DMS79 treated with DMSO at 0.1 percent for 48 hours (cell line): ENCODE data around the gene NRDE2.
A peak's percentile ranks its signal among the peaks of the same experiment; 100 is the strongest.

Experiments
- DNase-seq: peaks from one replicate; lab custom pipeline; 2025; lab: John Stamatoyannopoulos, UW

The NRDE2 gene

DNA sequence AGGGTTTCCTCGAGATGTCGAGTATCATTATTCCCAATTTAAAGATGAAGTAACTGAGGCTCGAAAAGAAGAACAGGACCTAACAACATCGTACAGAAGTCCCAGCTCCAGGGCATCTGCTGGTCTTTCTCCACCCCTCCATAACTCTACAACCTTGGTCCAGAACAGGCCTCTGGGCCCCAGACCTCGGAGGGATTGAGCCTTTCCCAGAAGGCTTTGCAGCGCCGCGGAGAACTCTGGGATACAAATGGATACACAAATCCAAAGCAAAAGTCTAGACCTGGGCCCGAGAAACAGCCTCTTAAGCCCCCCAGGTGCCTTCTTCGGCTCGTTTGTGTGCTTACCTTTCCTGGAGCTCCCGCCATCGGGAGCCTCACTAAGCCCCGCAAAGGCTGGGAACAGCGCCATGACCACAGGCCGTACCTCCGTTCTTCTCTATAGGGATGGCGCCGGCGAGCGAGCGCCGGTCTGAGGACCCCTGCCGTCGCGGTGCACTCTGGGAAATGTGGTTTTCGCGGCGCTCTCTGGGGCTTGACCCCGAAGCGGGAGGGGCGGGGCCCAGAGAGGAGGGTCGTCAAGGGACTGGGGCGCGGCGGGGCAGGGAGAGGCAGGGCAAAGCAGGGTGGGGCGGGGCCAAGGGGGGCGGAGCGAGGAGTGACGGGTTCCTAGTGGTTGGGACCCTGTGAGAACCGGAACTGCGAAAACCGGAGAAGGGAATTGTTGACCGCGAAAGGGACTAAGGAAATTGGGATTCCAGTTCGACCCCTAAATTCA lies at the start of gene NRDE2:
TSS of gene NRDE2 (minus strand) at position 445 of the 774 bp plus-strand sequence. CDS start at position 408, 37 bp downstream.
- peak; percentile 98 for DNase-seq

GRCh38 chr14:90381011-90381786 lies 49.5 kb upstream of the NRDE2 start:
- peak; percentile 47 for DNase-seq

- no peak for DNase-seq
Observed at GRCh38 chr14:90379106-90379505, 47.4 kb upstream of the NRDE2 start.

DNA sequence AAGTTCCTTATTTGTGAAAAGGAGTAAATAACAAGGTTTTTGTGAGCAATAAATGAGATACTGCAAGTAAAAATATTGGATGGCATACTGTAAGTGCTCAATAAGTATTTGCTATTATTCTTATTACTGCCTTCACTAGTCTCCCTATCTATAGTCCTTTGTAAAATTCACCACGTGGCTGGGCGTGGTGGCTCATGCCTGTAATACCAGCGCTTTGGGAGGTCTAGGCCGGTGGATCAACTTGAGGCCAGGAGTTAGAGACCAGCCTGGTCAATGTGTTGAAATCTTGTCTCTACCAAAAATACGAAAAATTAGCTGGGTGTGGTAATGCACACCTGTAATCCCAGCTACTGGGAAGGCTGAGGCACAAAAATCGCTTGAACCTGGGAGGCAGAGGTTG lies 46.5 kb upstream of the NRDE2 start:
- DNase-seq, result no peak

DNA sequence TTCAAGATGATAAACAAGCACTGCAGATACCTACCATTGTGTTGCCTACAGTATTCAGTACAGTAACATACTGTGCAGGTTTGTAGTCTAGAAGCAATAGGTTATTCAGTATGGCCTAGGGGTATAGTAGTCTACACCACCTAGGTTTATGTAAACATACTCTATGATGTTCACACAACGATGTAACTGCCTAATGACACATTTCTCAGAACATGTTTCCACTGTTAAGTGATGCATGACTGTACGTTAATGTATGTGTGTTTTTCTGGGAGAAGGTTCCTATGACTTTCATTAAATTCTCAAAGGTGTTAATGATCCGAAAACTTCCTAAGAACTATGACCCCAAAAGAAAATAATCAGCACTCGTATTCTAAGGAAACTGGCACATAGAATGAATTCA lies 44.2 kb upstream of the NRDE2 start:
- DNase-seq, result no peak

GRCh38 chr14:90374813-90375212 lies 43.1 kb upstream of the NRDE2 start:
- DNase-seq, result no peak

DNA sequence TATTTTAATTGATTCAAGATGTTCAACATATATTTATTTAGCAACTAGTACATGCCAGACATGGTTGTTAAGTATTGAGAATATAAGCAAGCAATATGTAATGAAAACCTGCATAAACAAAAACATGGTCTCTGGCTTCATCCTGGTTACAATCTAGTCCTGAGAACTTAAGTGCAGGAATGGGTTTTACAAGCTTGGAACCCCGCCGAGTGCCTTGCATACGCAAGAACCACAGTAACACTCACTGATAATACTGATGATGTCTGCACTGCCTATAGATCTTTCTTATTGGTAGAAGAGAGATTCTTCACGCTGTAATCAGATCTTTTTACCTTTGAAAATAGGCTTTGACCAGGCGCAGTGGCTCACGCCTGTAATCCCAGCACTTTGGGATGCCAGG lies 42.1 kb upstream of the NRDE2 start:
- DNase-seq, result no peak

DNA sequence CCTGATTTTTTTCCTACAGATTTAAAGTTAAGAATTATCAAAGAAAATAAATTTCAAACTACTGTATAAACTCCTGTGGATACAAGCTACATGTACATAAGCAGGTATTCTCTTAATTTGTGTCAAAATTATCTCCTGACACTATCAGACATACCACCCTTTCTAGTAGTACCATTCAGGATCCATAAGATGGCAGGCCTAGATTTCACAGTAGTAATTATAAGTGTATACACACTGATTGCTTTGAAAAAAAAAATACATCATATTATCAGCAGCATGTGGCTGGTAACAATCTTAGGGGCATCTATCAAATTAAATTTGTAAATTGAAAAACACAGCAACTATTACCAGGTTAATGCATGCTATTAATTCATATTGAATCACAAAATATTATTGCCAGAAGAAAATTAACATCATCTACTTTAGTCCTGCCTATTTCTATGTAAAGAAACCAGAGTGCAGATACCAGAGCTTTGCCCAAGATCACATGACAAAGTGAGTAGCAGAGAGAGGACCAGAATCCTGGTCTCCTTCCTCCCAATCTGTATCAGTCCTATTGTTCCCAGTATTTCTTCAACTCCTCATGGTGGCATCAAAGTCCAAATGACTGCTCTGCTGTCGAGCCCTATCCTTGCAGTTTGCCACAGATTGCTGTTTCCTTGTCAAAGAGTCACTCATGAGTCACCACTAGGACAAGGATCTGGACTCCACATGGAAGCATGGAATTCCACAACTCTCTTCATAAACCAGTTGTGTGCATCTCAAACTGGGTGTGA lies 37.4 kb upstream of the NRDE2 start:
- no peak for DNase-seq

GRCh38 chr14:90362558-90362896 lies 30.8 kb upstream of the NRDE2 start:
- DNase-seq, result no peak

GRCh38 chr14:90361865-90362557 lies 30.3 kb upstream of the NRDE2 start:
- DNase-seq, result no peak

- no peak for DNase-seq
Observed at GRCh38 chr14:90358359-90358758, 26.6 kb upstream of the NRDE2 start.

- DNase-seq, result no peak
Observed at GRCh38 chr14:90356925-90357324, 25.2 kb upstream of the NRDE2 start.

DNA sequence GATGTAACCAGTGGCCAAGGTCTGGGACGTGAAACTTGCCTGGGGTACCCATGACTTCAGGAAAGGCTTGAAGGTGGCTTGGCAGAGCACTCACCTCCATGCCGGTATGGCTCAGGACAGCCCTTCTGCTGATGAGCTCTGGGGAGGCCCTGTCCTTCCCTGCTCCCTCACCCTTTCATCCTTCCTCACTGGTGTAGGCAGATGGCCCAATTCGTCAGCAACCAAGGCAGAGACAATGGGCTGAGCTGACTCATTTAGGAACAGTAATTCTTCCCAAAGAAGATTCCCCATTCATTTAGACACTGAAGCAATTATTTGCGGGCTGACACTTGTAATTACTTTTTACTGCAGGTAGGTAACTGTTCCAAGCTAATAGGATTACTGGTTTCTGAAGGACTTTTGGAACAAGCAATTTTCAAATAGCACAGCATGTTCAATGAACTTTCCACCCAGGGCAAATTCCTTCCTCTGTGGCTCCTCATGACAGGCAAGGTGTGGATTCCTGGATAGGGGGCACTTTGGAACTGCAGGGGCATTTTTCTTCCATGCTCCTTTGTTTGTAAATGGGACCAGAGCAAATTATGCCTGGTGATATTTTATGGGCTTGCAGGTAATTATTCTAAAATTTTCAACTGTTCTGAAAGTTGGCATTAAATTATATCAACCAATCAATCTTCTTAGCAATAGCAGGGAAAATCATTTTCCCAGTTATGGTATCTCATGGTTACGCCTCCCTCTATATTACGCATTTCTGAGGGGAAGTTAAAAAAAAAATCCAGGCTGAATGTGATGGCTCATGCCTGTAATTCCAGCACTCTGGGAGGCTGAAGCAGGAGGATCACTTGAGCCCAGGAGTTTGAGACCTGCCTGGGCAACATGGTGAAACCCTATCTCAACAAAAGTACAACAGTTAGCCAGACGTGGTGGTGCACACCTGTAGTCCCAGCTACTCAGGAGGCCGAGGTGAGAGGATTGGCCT lies 24.1 kb upstream of the NRDE2 start:
- DNase-seq, result no peak

- no peak for DNase-seq
Observed at GRCh38 chr14:90354551-90355298, 23.0 kb upstream of the NRDE2 start.

GRCh38 chr14:90349739-90350138 lies 18.0 kb upstream of the NRDE2 start:
- DNase-seq, result no peak

- no peak for DNase-seq
Observed at GRCh38 chr14:90348270-90348669, 16.5 kb upstream of the NRDE2 start.

DNA sequence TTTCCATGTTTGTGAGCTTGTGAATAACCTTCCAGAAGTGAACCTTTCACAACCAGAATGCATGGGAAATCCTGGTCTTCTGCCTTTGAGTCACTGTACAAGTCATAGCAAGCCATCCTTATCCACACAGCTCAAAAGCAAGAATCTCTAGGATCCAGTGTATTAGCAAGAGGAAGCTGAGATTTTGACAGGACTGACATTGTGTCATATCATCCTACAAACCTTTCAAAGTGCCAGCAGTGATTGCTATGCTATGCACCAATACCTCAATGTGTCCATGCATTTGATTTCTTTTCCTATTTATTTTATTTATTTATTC lies 13.5 kb upstream of the NRDE2 start:
- no peak for DNase-seq

DNA sequence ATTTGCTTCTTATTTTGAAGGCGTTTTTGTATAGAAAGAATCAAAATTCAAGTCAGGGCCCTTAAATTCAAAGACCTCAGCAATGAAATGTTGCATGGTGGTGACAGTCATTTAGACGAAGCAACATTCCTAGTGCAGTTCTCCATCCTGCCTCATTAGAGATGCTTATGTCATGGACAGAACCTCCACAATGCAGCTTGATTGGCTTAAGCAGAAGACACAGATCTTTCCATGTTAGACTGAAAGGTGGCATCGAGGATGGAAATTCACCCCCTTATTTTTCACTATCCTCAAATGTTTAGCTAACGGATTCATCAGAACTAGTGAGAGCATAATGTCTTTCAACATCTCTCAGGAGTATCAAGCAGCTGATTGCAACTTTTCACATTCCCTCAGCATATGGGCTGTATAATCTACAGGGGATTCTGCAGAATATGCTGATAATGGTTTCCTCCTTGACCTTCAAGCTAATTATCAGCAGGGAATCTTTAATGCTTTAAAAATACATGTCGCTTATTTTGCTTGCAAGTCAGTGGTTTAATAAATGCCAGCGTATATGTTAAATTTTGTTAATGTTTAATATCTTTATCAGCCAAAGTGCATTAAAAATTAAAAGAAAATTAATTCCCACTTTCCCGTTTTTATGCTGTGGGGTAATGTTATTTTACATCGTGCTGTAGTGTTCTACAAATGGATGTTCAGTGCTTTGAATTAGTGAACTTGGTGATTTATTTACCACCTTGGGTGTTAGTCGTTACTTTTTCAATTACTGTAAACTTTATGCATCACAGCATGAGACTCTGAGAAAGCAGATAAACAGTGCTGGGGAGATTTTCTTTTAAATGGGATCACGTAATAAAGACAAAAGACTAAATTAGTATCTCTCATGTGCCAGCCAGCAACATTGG lies 12.8 kb upstream of the NRDE2 start:
- DNase-seq, result no peak

- DNase-seq, result no peak
Observed at GRCh38 chr14:90342327-90342726, 10.6 kb upstream of the NRDE2 start.
